G401 (cell line): ENCODE results near the gene TBL1X. TPM values are rescaled to one million over a fixed set of nuclear protein-coding genes. Genes with fewer than 3 reads are reported as not detected.

Experiments
- DNase-seq: peaks from one replicate; pipeline ENCODE4 v3.0.0-alpha.2; 2015; ENCODE audit warnings: low spot score
- in situ Hi-C: cut with HindIII; loops from 2 replicates; pipeline ENCODE4 v1.10.0; 2016; ENCODE audit warnings: low sequenced_read_pairs, mixed read lengths
- total RNA-seq: library from RNA; depleted of rRNA; stranded (reverse); fragments of >200 nt; shearing (Covaris generic); gene quantifications from 2 replicates; pipeline ENCODE4 v1.2.3, GENCODE V29; 2014

Gene TBL1X
- total RNA-seq, 1 experiment from 2014 or later = 7.6 TPM

DNA sequence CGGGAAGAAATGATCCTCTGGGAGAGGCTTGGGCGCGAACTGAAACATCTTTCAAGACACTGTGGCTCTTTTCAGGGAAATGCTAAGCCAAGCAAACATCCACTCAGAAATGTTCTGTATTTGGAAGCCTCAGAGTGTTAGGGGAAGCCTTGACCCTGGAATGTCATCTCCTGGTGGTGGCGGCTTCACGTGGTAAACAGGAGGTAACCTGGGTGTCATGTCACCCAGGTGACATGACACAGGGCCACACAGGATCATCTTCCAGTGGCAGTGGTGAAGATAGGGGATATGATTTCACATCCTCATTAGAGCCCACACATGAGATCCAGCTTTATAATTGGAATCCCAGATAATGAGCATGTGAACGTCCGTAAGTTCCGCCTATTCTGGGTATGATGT is 140.0 kb downstream of the TBL1X start:
- DNase-seq = no peak
- in situ Hi-C loops = no loop called here

DNA sequence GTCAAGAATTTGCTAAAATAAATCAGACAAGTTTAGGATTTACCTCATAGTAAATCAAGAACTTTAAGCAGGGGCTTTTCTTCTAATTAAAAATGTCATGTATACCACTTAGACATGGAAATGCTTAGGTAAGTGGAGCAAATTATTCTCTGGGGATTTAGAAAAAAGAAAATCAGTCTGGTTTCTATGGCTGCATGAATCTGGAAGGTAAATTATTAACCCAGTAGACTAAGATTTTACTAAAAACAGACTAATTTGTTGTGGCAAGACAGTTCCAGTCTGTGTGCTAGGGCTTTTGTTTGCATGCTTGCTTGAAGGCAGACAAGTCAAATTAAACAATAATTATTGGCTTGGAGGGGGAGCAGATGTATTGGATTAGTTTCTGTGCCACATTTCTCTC is 140.6 kb downstream of the TBL1X start:
- in situ Hi-C loops = no loop called here
- DNase-seq = no peak

DNA sequence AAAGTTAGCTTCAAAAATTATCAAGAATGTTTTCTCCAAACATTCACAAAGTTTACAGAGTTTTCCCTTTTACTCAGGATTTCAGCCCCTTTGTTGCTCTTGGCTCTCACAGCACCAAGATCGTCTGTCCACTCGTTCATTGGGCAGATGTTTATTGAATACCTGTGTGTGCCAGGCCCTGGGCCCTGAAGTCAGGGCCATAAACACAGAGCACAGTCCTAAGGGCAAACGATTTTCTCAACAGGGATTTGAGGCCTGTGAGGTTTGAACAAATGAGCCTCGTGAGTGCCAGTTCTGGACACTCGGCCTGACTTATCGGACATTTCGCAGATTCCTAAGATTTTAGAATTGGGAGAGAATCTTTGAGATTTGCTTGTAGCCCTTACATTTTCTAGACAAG is 142.1 kb downstream of the TBL1X start:
- no peak for DNase-seq
- in situ Hi-C loops = no loop called here

DNA sequence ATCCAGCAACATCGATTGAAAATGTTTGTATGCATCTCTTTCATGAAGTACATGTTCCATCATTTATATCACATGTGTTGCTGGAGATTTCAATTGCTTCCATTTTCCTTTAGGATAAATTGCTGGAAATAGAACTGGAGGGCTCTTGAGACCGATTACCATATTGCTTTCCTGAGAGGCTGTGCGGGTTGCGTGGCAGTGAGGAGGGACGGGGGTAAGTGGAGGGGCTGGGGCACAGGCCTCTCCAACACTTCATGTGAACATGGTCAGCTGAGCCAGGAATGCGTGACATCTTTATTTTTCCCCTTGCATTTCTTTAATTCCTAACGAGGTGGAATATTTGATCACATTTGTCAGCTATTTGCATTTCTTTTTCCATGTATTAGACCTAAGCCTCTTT is 144.6 kb downstream of the TBL1X start:
- no peak for DNase-seq
- in situ Hi-C loops = no loop called here

DNA sequence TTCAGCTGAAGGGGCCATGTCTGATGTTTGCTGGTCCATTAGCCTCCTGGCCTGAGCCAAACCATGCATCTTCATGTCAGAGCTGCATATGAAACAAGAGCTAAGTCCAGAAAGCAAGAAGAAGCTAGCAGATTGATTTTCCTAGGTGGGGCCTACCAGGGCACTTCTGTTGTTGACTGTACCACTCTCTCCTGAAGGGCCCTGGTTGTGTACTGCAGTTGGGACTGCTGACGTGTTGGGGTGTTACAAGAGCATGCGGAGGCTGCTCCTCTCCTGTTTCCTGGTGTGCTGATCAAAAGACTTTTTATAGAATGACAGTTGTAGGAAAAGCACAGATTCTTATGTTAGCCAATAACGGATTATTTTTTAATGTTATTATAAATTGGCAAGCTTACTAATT is 145.1 kb downstream of the TBL1X start:
- in situ Hi-C loops = no loop called here
- DNase-seq = no peak

DNA sequence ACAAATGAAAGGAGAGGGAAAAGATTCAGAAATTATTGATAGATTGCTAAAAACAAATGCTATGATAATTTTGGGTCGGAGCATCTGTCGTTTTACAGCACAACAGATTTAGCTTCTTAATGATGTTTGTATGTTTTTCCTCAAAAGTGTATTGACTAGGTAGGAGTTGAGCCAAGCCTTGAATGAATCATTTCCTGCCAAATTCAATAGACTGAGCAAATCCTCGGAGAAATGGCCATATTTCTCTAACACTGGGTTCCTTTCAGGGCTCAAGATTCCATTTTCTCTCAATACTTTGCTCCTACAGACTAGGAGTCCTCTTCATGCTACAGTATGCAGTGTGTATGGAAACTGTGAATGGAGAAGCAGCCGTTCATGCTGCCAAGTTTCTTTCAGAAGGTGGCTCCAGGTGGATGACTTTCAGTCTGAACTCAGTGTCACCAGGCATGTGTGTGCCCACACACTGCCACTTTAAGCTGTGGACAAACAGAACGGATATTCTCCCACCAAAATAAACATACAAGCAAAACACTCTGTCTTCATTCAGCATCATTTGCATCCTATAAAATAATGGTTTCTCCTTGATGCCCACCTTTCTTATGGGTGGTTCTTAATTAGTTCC is 146.0 kb downstream of the TBL1X start:
- in situ Hi-C loops = no loop called here
- peak; percentile 12 for DNase-seq

DNA sequence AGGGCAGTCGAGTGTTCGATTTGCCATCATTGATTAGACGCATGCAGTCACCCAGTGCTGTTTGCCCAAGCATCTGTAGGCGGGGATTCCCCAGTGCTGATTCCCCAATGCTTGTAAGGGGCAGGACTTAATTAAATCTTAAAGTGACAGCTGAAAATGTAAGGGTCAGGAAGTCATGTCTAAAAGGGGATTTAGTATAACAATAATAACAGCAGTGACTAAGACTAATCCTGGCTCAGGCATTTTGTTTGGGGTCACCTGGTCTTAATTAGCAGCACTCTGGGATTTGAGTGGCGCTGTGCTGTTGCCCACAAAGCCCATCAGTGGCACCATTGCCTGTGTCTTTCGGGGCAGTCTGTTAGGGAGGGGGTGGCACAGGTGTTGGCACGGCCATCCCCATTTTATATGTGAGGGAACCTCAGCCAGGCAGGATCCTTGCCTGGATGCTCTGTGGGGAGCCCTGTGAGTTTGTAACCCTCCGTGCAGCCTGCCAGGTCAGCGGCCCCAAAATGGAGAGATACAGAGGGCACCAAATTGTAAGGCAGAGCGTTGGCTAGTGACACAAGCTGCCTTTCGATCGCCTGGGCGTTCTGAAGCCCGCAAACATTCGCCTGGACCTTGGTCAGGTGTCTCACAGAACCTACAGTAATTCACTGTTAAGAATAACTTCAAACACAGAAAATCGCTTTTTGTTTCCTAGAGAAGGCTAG is 146.7 kb downstream of the TBL1X start:
- in situ Hi-C loops = no loop called here
- peak; percentile 27 for DNase-seq

DNA sequence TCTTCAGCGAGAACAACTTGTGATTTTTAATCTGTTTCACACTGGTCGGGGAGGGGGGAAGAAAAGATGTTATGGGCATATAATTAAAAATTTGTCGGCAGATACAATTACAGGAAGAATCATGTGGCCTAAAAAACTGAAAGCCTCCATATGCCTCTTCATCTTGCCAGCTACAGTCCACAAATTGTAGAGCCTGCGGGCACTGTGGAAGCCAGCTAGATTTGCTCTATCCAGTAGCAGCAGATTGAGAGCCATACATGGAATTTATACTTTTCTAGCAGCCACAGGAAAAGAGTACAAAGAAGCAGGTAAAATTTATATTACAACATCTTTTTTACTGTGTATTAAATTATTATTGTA is 147.3 kb downstream of the TBL1X start:
- in situ Hi-C loops = no loop called here
- DNase-seq = peak; percentile 56

DNA sequence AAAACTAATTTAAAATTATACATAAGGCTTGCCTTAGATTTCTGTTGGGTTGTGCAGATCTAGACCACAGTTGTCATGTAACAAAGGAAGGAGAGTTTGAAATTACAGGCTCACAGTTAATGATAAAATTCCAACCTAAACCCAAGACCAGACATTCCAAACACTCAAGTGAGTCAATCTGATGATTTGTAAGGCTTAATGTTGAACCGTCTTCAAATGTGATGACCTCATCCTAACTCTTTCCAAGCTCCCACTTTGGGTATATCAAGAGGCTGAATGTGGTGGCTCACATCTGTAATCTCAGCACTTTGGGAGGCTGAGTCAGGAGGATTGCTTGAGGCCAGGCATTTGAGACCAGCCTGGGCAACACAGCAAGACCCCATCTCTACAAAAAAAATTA is 149.2 kb downstream of the TBL1X start:
- DNase-seq = no peak
- in situ Hi-C loops = no loop called here

DNA sequence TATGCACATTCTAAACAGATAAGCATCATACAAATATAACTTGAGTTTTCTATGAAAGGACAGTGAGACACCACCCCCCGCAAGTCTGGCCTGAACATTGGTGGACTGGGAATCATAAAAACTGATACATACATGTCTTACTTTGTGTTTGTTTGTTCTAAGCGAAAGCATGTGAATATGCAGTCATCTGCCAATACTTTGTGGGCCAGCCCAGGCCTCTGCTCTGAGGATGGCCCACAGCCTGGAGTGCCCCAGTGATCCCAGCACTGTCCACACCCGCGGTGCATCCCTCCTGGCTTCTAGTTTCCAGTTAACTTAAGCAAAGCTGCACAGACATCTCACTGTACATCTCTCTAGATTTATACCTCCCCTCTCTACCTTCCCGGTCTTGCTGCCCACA is 154.3 kb downstream of the TBL1X start:
- in situ Hi-C loops = no loop called here

DNA sequence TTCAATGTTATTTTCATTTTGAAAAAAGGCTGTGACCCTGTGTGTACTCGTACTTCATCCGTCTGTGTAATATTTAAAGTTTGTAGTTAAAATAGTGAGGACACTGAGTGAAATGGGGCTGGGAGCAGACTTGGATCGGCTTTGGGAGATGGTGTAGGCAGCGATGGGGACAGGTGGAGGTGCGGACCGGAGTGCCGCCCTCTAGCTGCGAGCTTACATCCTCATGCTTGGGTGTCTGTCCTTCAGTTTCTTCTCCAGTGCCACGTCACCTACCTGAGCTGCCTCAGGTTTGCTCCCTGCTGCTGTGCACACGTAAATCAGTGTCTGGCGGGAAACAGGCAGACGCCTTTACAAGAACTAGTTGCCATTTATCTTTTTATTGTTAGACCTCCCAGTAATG is 154.7 kb downstream of the TBL1X start:
- no peak for DNase-seq
- in situ Hi-C loops = no loop called here

More for the DNA sequence above, 154.3 kb downstream of the TBL1X start:
- no peak for DNase-seq

DNA sequence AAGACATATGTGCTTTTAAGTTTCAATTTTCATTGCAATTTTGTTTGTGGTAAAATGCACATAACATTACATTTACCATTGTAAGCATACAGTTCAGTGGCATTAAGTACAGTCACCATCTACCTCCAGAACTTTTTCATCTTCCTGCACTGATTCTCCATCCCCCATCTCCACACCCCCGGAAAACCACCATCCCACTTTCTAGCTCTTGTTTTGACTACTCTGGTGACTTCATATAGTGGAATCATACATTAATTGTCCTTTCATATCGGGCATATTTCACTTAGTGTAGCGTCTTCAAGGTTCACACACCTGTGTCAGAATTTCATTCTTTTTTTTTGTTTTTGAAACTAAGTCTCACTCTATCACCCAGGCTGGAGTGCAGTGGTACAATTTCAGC is 157.3 kb downstream of the TBL1X start:
- in situ Hi-C loops = no loop called here
- no peak for DNase-seq

DNA sequence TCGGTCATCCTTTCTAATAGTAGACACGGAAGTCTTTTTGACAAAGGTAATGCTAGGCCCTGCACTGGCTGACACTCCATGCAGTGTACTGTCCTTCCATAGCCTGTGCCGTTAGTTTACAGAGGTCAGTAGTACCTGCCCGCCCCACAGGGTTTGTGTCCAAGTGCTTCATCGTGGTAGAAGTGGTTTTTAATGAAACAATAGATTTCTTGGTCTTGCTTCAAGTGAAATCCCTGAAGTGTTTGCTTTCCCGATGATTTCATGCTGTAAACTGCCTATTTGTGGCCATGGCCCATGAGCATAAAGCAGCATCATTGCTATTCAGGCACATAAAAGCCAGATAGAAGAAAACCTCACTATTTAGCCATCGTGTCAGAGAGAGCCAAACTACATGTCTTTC is 161.5 kb downstream of the TBL1X start:
- in situ Hi-C loops = no loop called here

DNA sequence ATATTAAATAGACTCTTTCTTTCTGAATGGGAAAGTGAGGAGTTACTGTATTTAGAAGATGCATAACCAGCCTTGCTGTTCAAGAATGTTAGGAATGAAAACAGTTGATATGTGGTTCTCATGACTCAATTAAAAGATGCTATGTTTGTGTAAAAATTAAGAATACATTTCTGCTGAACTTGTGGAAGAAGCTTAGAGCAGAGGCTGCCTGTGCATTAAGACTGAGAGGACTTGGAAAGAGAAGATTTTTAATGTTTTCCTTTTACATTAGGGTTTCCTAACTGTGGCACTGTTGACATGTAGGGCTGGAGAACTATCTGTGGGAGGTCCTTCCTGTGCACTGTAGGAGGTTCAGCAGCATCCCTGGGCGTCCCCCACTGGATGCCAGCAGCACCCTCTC is 163.1 kb downstream of the TBL1X start:
- DNase-seq = no peak
- in situ Hi-C loops = no loop called here

More for the DNA sequence above, 161.5 kb downstream of the TBL1X start:
- DNase-seq = no peak

DNA sequence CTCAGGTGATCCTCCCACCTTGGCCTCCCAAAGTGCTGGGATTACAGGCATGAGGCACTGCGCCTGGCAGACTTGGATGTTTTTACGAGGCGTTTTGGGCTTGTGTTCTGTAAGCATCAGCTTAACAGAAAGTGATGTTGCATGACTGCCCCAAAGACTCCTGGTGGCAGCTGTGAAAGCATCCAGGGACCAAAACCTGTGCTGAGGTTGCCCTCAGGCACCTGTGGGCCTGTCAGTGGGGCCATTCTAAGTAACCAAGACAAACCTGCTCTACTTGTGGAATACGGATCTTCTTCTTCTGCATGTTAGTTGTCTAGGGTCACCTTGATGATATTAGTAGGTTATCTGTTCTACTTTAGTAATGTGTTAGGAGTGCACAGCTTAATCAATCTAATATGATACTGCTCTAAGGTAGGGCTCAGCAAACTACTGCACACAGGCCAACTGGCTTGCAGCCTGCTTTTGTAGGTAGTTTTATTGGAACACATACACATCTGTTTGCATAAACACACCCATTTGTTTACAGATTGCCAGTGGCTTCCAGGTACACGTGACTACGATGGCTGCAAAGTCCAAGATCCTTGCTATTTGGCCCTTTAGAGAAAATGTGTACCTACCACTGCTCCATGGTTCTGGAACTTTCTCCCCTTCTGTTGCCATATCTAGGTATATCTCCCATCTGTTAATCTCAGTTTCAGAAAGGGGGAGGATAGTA is 164.1 kb downstream of the TBL1X start:
- DNase-seq = no peak
- in situ Hi-C loops = no loop called here

DNA sequence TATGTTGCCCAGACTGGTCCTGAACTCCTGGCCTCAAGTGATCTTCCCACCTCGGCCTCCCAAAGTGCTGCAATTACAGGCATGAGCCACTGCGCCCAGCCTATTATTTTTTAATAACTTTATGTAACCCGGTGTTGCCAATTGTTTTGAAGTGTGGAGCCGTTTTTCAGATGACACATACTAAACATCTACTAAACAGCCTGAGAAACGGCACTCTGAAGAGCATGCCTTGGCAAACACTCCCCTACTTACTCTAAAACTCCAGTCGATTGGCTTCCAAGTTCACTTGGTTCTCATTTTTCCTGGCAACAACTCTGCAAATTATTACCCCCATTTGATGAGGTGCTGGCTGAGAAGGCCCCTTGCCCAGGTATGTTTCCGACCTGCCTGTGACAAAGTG is 169.7 kb downstream of the TBL1X start:
- in situ Hi-C loops = no loop called here
- no peak for DNase-seq

DNA sequence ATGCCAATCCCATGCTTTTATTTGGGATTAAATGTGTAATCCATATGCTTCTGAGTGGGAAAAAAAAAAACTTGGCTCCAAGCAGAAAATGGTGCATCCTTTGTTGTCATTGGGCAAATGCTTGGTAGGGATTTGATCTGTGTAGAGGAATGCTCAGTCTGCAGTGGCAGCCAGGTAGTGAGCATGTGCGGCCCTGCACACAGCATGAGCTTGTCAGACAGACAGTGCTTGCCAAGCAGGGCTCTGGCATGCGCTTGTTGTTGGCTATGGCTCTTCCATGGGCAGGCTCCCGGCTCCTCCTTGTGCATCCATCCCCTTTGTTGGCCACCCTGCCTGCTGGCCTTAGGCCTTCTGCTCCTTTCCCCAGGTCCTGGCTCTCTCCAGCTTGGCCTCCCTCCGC is 170.5 kb downstream of the TBL1X start:
- peak; percentile 96 for DNase-seq
- in situ Hi-C loops = no loop called here

DNA sequence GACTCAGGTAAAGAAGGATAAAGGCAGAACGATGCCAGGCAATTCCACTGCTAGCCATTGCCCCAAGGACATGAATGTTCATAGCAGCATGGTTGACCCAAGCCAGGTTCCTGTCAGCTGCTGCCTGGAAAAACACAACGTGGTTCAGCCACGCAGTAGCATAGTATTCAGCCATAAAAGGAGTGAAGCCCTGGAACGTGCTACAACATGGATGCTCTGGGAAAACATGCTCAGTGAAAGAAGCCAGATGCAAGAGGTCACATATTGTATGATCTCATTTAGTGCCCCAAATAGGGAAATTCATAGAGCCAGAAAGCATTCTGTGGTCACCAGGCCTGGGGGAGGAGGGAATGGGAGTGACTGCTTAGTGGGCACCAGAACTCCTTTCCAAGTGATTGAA is 170.9 kb downstream of the TBL1X start:
- DNase-seq = no peak
- in situ Hi-C loops = no loop called here

DNA sequence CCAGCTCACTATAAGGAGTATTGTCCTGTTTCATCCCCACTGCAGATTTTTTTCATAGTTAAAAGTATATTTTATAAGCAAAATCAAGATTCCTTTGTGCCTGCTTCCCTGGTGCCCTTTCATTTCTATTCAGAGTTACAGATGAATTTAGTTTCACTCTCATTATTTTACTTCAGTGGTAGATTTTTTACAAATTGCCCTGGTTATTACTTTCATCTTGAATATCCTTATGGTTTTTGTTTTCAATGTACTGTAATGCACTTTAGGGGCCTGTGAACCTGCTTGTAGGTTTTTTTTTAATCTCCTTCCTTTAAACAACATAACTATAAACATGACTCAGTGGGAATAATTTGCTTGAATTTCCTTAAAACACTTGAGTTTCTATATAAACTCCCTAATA is 174.0 kb downstream of the TBL1X start:
- in situ Hi-C loops = no loop called here

DNA sequence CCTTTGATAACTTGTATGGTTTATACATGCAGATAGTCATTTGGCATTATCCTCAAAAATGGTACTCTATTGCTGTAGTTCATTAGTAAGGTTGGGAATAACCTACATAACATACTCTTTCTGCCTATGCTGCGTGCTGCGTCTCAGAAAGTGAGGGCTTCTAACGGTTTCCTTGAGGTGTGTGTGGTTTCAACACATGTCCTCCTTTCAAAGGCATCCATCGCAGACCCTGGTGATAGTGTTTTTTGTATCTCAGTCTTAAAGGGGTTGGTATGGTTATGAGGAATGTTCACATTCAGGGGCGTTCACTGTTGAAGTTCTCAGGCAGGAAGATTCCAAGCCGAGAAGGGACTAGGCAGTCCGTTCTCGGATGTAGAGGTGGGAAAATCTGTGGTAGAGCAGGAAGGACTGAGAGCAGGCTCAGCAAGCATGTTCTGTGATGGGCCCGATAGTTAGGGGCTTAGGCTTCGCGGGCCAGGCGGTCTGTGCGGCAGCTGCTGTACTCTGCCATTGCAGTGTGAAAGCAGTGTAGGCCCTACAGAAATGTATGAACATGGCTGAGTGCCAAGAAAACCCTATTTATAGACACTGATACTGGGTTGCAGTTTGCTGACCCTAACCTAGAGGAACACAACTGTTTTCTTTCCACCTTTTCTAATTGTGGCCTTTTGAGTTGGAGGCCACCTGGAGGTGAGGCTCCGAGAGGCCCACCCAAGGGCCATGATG is 177.6 kb downstream of the TBL1X start:
- DNase-seq = no peak
- in situ Hi-C loops = no loop called here

More for the DNA sequence above, 174.0 kb downstream of the TBL1X start:
- no peak for DNase-seq
